ENCODE data around the gene ARHGAP42.

The ARHGAP42 gene

GRCh38 chr11:100827934-100828661 is 141.0 kb downstream of the ARHGAP42 start:
- no peaks in the 10 kb centered on the region for H3K27me3 Mint-ChIP-seq (ENCODE audit: low read depth)
- peak; percentile 26 to 39 (median 37) for TF ChIP-seq CTCF (IDR thresholded peaks at IDR 0.05; ENCODE audit: unreplicated experiment in 3 of 3)
- H3K4me1 Mint-ChIP-seq = peaks cover 71% of the 10 kb centered on the region
- H3K27ac Mint-ChIP-seq = peak overlapping the region; percentile 74 to 93 (median 90)
- no peaks in the 10 kb centered on the region for H3K36me3 Mint-ChIP-seq (ENCODE audit: low read depth)
- no peaks in the 10 kb centered on the region for H3K9me3 Mint-ChIP-seq
- H3K4me3 Mint-ChIP-seq = no peak overlapping the region

GRCh38 chr11:100830274-100830673 is 143.2 kb downstream of the ARHGAP42 start:
- H3K27ac Mint-ChIP-seq = peak overlapping the region; percentile 89 to 96 (median 96)
- H3K4me1 Mint-ChIP-seq = peaks cover 58% of the 10 kb centered on the region
- no peak for TF ChIP-seq CTCF (IDR thresholded peaks at IDR 0.05; ENCODE audit: unreplicated experiment in 3 of 3)
- peak overlapping the region in 2 of 3 experiments; percentile 15 to 36 for H3K4me3 Mint-ChIP-seq
- no peaks in the 10 kb centered on the region for H3K36me3 Mint-ChIP-seq (ENCODE audit: low read depth)
- H3K27me3 Mint-ChIP-seq (ENCODE audit: low read depth) = no peaks in the 10 kb centered on the region
- H3K9me3 Mint-ChIP-seq = no peaks in the 10 kb centered on the region

- H3K36me3 Mint-ChIP-seq (ENCODE audit: low read depth) = no peaks in the 10 kb centered on the region
- H3K4me3 Mint-ChIP-seq = no peak overlapping the region
- H3K27ac Mint-ChIP-seq = peak overlapping the region; percentile 72 to 96 (median 89)
- no peaks in the 10 kb centered on the region for H3K9me3 Mint-ChIP-seq
- no peaks in the 10 kb centered on the region for H3K27me3 Mint-ChIP-seq (ENCODE audit: low read depth)
- H3K4me1 Mint-ChIP-seq = peaks cover 53% of the 10 kb centered on the region
- no peak for TF ChIP-seq CTCF (IDR thresholded peaks at IDR 0.05; ENCODE audit: unreplicated experiment in 3 of 3)
These were observed 144.1 kb downstream of the ARHGAP42 start for GRCh38 chr11:100830978-100831732.

GRCh38 chr11:100831929-100832494 is 144.9 kb downstream of the ARHGAP42 start:
- H3K4me3 Mint-ChIP-seq = no peak overlapping the region
- peaks cover 47% of the 10 kb centered on the region for H3K4me1 Mint-ChIP-seq
- no peaks in the 10 kb centered on the region for H3K9me3 Mint-ChIP-seq
- H3K27me3 Mint-ChIP-seq (ENCODE audit: low read depth) = no peaks in the 10 kb centered on the region
- no peaks in the 10 kb centered on the region for H3K36me3 Mint-ChIP-seq (ENCODE audit: low read depth)
- H3K27ac Mint-ChIP-seq = peak overlapping the region; percentile 72 to 96 (median 89)
- TF ChIP-seq CTCF (IDR thresholded peaks at IDR 0.05; ENCODE audit: unreplicated experiment in 3 of 3) = no peak

- peaks cover 42% of the 10 kb centered on the region for H3K4me1 Mint-ChIP-seq
- TF ChIP-seq CTCF (IDR thresholded peaks at IDR 0.05; ENCODE audit: unreplicated experiment in 3 of 3) = no peak
- H3K27ac Mint-ChIP-seq = no peak overlapping the region
- no peaks in the 10 kb centered on the region for H3K36me3 Mint-ChIP-seq (ENCODE audit: low read depth)
- H3K27me3 Mint-ChIP-seq (ENCODE audit: low read depth) = no peaks in the 10 kb centered on the region
- H3K4me3 Mint-ChIP-seq = no peak overlapping the region
- no peaks in the 10 kb centered on the region for H3K9me3 Mint-ChIP-seq
These were observed 145.7 kb downstream of the ARHGAP42 start for GRCh38 chr11:100832829-100833228.

Data from nephron (organoid).